ENCODE results near the gene SCT.

The SCT gene

DNA sequence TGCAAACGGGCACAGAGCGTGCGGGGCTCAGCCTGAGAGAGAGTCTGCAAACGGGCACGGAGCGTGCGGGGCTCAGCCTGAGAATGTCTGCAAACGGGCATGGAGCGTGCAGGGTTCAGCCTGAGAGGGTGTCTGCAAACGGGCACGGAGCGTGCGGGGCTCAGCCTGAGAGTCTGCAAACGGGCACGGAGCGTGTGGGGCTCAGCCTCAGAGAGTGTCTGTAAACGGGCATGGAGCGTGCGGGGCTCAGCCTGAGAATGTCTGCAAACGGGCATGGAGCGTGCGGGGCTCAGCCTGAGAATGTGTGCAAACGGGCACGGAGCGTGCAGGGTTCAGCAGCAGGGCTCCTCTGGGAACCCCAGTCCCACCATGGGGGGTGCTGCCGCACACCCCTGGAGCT, 37.2 kb downstream of the SCT start:
- FAIRE-seq: no peak
- no peak for DNase-seq (ENCODE audit: low spot score)

- peak; percentile 93 for FAIRE-seq
- DNase-seq (ENCODE audit: low spot score): peak; percentile 92
Measured at GRCh38 chr11:587978-588380, 39.0 kb downstream of the SCT start.

- DNase-seq (ENCODE audit: low spot score): no peak
- no peak for FAIRE-seq
Measured at GRCh38 chr11:587546-587945, 39.4 kb downstream of the SCT start.

DNA sequence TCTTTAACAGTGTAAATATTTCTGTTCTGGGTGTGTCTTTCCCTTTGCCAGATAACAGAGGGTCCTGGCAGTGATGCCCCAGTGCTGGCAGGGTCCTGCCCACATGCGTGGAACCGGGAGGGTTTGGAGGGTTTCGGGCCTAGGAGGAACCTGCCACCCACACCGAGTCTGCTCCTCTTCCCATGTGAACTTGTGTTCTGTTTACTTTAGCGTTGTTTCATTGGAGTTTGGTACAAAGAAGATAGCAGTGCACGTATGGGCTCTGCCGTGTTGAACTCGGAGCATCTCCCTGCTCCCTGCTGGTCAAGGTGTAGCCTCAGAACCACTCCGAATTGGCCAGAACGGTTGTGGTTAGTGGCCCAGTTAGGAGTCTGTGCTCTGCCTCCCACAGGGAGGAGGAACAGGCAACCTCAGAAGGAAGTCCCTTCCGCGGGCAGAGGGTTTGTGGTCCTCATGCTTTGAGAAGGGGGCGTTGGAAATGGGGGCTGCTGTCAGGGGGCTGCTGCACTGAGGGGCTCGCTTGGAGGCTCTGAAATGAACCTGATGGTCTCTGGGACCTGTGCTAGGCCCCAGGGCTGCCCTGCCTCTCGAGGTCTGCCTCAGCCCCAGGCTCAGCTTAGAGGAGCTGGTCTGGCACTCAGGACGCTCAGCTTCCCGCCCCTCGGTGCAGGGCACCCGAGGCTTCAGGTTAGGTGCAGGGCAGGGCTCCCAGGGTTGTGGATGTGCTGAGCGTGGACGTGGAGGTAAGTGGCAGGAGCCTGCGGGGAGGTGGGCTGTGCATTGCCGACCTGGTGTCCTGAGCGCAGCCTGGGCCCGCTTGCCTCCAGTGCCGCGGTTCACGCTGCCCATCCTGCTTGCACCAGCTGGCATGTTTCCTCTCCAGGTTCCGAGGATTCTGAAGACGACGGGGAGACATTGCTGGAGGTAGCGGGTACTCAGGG, 40.3 kb downstream of the SCT start:
- DNase-seq (ENCODE audit: low spot score) (no peak), FAIRE-seq (no peak)

- DNase-seq (ENCODE audit: low spot score): no peak
- no peak for FAIRE-seq
Measured at GRCh38 chr11:584287-584686, 42.7 kb downstream of the SCT start.

- FAIRE-seq (no peak), DNase-seq (ENCODE audit: low spot score) (no peak)
Measured at GRCh38 chr11:581752-582151, 45.2 kb downstream of the SCT start.

DNA sequence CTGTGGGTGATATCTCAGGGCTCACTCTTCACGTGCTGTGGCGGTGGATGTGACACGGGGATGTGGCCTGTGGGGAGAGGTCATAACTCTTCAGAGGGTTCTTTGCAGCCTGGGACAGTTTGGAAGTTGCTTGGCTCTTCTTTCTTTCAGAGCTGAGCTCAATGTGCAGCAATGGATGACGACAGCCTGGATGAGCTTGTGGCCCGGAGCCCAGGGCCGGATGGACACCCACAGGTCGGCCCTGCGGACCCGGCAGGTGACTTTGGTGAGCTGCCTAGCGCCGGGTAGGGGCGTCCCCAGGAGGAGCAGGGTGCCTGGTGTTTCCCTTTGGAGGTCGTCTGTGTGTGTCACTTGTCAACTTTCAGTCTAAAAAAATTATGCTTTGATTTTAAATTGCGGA, 45.6 kb downstream of the SCT start:
- FAIRE-seq: no peak
- DNase-seq (ENCODE audit: low spot score): no peak

GRCh38 chr11:579830-580601, 47.0 kb downstream of the SCT start:
- DNase-seq (ENCODE audit: low spot score): peak; percentile 20
- FAIRE-seq: no peak

GRCh38 chr11:578276-579035, 48.5 kb downstream of the SCT start:
- DNase-seq (ENCODE audit: low spot score) (no peak), FAIRE-seq (no peak)

- DNase-seq (ENCODE audit: low spot score) (no peak), FAIRE-seq (no peak)
Measured at GRCh38 chr11:577611-577894, 49.4 kb downstream of the SCT start.

DNA sequence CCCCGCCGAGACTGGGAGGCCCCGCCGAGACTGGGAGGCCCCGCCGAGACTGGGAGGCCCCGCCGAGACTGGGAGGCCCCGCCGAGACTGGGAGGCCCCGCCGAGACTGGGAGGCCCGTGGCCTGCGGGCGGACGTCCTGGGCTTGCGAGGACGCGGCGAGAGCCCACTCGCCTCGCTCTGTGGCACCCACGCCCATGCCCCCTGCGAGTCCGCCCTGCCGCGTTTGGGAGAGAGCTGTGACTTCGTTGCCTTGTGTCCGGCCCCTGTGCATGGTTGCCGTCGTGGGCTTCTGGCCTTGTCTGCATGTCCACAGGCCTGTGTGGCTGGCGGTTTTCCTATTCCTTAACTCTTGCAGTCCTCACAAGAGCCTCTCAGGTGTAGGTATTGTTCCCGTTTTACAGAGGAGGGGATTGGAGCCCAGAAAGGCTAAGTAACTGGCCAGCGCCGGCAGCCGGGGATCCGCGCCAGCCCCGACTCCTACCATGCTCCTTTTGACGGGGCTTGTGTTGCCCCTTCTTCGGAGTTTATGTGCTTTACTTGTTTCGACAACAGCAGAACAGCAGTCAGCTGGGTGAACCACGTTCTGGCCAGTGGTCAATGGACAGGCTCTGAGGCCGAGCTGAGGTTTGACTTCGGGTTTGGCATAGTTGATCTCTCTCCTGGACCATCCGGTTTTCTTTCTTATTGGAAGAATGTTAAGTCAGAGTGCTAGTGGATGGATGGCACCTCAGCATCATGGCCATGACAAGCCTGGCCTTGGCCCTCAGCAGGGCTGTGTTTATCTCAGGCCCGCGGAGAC, 50.0 kb downstream of the SCT start:
- FAIRE-seq (no peak), DNase-seq (ENCODE audit: low spot score) (no peak)

All from RCC 7860 (cell line).